ENCODE data around the gene INO80C. TPM values are rescaled to one million over a fixed set of nuclear protein-coding genes. Genes with fewer than 3 reads are reported as not detected.

INO80C gene
- total RNA-seq, 1 donor from 2014 or later = 30.0 TPM

DNA sequence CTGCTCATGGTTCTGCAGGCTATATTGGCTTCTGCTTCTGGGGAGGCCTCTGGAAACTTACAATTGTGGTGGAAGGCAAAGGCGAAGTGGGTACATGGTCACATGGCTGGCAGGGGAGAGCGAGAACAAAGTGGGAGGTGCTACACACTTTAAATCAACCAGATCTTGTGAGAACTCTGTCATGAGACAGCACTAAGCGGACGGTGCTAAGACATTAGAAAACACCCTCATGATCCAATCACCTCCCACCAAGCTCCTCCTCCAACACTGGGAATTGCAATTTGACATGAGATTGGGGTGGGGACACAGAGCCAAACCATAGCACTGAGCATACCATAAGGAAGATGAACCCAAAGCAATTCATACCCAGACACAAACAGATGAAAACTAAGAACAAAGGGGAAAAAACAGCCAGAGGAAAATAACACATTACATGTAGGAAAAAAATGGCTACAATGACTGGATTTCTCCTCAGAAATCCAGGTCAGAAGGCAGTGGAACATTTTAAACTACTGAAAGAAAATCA, 31.1 kb upstream of the INO80C start:
- H3K27ac Mint-ChIP-seq = no peak overlapping the region
- H3K4me1 Mint-ChIP-seq = peaks cover 17% of the 10 kb centered on the region
- H3K9me3 Mint-ChIP-seq = peaks cover 34% of the 10 kb centered on the region
- TF ChIP-seq, protein P1, sequence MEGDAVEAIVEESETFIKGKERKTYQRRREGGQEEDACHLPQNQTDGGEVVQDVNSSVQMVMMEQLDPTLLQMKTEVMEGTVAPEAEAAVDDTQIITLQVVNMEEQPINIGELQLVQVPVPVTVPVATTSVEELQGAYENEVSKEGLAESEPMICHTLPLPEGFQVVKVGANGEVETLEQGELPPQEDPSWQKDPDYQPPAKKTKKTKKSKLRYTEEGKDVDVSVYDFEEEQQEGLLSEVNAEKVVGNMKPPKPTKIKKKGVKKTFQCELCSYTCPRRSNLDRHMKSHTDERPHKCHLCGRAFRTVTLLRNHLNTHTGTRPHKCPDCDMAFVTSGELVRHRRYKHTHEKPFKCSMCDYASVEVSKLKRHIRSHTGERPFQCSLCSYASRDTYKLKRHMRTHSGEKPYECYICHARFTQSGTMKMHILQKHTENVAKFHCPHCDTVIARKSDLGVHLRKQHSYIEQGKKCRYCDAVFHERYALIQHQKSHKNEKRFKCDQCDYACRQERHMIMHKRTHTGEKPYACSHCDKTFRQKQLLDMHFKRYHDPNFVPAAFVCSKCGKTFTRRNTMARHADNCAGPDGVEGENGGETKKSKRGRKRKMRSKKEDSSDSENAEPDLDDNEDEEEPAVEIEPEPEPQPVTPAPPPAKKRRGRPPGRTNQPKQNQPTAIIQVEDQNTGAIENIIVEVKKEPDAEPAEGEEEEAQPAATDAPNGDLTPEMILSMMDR (IDR thresholded peaks at IDR 0.05; ENCODE audit: unreplicated experiment) = no peak
- H3K27me3 Mint-ChIP-seq (ENCODE audit: low read depth) = no peaks in the 10 kb centered on the region
- DNase-seq (ENCODE audit: low spot score in 2 of 2, unreplicated experiment in 2 of 2) = no peak
- H3K36me3 Mint-ChIP-seq = peaks cover 5% of the 10 kb centered on the region
- no peak overlapping the region for H3K4me3 Mint-ChIP-seq

DNA sequence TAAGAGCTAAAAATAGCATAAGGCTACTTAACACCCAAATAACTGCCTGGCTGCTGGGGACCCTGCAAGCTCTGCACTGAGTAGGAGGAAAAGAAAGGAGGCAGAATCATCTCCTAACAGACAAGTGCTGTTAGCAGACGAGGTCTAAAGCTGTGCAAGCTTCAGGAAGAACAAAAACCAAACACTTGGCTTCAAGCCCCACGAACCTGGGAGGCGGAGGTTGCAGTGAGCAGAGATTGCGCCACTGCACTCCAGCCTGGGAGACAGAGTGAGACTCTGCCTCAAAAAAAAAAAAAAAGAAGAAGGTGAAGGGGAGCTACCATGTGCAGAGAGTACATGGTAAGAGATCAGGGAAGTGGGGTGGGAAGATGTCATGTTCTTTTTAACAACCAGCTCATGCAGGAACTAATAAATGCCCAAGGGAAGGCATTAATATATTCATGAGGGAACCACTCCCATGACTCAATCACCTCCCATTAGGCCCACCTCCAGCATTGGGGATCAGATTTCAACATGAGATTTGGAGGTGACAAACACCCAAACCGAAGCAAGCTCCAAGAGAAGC, 28.8 kb upstream of the INO80C start:
- DNase-seq (ENCODE audit: low spot score in 2 of 2, unreplicated experiment in 2 of 2) = no peak
- TF ChIP-seq, protein P1 (IDR thresholded peaks at IDR 0.05; ENCODE audit: unreplicated experiment) = no peak
- Mint-ChIP-seq H3K4me1 (peaks cover 18% of the 10 kb centered on the region), H3K36me3 (peaks cover 5% of the 10 kb centered on the region), H3K27ac (peak overlapping the region; percentile 74), H3K9me3 (peaks cover 27% of the 10 kb centered on the region), H3K4me3 (peak overlapping the region; percentile 45), H3K27me3 (ENCODE audit: low read depth) (no peaks in the 10 kb centered on the region)

DNA sequence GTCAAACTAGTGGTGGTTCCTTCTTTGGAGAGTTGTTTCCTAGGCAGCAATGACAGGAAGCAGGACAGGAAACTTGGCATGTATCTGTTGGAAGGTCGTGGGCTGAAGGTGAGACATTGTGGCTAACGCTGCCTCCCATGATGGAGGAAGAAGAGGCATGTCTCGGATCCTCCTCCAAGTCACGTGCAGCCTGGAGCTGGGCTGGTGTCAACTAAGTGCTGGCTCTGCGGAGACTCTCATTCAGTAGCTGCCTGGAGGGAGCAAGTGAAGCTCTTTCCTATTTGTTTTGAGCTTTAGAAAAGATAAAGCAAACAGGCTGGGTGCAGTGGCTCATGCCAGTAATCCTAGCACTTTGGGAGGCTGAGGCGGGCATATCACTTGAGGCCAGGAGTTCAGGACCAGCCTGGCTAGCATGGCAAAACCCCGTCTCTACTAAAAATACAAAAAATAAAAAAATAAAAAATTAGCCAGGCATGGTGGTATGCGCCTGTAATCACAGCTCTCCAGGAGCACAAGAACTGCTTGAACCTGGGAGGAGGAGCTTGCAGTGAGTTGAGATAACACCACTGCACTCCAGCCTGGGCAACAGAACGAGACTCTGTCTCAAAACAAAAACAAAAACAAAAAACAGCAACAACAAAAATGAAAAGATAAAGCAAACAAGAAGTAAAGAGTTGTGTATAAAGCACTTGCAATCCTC, 28.2 kb upstream of the INO80C start:
- DNase-seq (ENCODE audit: low spot score in 2 of 2, unreplicated experiment in 2 of 2) = no peak
- TF ChIP-seq, protein P1 (IDR thresholded peaks at IDR 0.05; ENCODE audit: unreplicated experiment) = no peak
- no peaks in the 10 kb centered on the region for H3K27me3 Mint-ChIP-seq (ENCODE audit: low read depth)
- H3K27ac Mint-ChIP-seq = peak overlapping the region; percentile 74
- peaks cover 3% of the 10 kb centered on the region for H3K36me3 Mint-ChIP-seq
- peaks cover 18% of the 10 kb centered on the region for H3K4me1 Mint-ChIP-seq
- H3K9me3 Mint-ChIP-seq = peaks cover 23% of the 10 kb centered on the region
- H3K4me3 Mint-ChIP-seq = peak overlapping the region; percentile 45

DNA sequence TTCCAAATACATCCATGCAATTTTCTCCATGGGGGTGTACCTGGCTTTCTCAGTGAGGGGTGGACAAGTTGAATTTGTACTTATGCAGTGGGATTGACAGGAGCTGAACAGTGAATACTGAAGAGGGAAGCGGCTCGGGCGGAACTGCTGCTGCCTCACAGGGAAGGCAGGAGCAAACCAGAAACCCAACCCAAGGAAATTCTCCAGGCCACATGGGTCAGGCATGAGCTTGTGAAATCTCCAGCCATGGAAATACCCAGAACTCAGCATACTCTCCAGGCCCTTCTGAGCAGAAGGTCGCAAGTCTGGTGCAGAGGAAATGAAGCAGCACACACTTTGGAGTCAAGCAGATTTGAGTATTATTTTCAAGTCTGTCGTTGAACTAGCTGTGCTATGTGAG, 26.5 kb upstream of the INO80C start:
- H3K27ac Mint-ChIP-seq = no peak overlapping the region

DNA sequence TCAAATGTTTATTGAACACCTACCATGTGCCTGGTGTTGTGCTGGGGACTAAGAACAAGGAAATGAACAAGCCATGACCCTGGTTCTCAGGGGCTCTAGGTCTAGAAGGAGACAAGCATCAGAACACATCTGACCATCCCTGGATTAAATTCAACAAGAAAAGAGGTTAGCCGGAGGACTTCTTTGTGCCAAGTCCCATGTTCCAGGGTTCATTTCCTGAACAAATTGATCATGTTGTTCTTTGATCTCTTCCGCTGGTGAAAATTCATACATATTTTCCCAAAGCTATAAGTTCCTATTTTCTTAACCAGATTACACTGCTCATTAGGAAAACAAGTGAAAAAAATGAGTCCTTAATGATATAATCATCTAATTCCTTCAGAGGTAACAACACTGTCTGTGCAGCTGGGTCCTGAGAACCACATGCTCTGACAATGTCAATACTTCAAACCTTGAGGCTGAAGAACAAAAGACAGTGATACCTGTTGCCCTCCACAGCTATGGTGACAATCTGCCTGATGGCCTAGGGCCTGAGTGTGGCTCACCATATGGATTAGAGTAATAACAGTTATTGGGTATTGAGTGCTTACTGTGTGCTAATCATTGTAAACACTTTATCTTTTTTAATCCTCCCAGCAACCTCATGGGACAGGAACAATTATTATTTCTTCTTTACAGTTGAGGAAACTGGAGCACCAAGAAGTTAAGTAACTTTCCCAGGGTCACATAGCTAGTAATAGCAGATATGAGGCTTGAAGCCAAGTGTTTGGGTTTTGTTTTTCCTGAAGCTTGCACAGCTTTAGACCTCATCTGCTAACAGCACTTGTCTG, 24.6 kb upstream of the INO80C start:
- TF ChIP-seq, protein P1 (IDR thresholded peaks at IDR 0.05; ENCODE audit: unreplicated experiment) = no peak
- DNase-seq (ENCODE audit: low spot score in 2 of 2, unreplicated experiment in 2 of 2) = no peak
- no peaks in the 10 kb centered on the region for H3K9me3 Mint-ChIP-seq
- H3K36me3 Mint-ChIP-seq = no peaks in the 10 kb centered on the region
- H3K27ac Mint-ChIP-seq = no peak overlapping the region
- no peaks in the 10 kb centered on the region for H3K27me3 Mint-ChIP-seq (ENCODE audit: low read depth)
- no peak overlapping the region for H3K4me3 Mint-ChIP-seq
- peaks cover 20% of the 10 kb centered on the region for H3K4me1 Mint-ChIP-seq

More for the DNA sequence above, 26.5 kb upstream of the INO80C start:
- Mint-ChIP-seq H3K9me3 (peaks cover 11% of the 10 kb centered on the region), H3K27me3 (ENCODE audit: low read depth) (no peaks in the 10 kb centered on the region), H3K4me1 (peaks cover 20% of the 10 kb centered on the region), H3K36me3 (no peaks in the 10 kb centered on the region), H3K4me3 (no peak overlapping the region)
- DNase-seq (ENCODE audit: low spot score in 2 of 2, unreplicated experiment in 2 of 2) = no peak
- TF ChIP-seq, protein P1 (IDR thresholded peaks at IDR 0.05; ENCODE audit: unreplicated experiment) = no peak

Measured in mesothelial cell of epicardium (in vitro differentiated cells).